K562 (cell line): ENCODE measurements around the gene HIVEP3. TPM values are rescaled to one million over a fixed set of nuclear protein-coding genes. Genes with fewer than 3 reads are reported as not detected.
A peak's percentile ranks its signal among the peaks of the same experiment; 100 is the strongest.

ENCODE experiments used
- CREM ChIP-seq: IDR thresholded peaks from 2 replicates; pipeline ENCODE4 v1.6.1; 2014; ENCODE audit warnings: antibody characterized with exemption, low read depth
- E2F6 ChIP-seq, 2 experiments: IDR thresholded peaks; 2 replicates each; pipeline ENCODE4 v1.6.1; 2011; ENCODE audit warnings: borderline replicate concordance in 1 of 2, control low read depth in 1 of 2, low read depth in 1 of 2, low read length in 1 of 2, mild to moderate bottlenecking in 1 of 2, mixed read lengths in 1 of 2, moderate library complexity in 1 of 2; ENCODE audit not compliant: insufficient read depth in 1 of 2, insufficient read length in 1 of 2, poor library complexity in 1 of 2, severe bottlenecking in 1 of 2; ENCODE audit errors: extremely low read depth in 1 of 2
- MAFK ChIP-seq: IDR thresholded peaks from 2 replicates; pipeline ENCODE4 v1.6.1; 2011; ENCODE audit warnings: low read length, improper control_type of control experiment
- MAZ ChIP-seq, 2 experiments: fragments of 450-650 bp in 1 of 2; sonication (generic) in 1 of 2; formaldehyde crosslinking; IDR thresholded peaks in 1 of 2; conservative IDR thresholded peaks in 1 of 2; 2 replicates each; pipeline versions ENCODE4 v1.4.0 to v1.5.0; 2020; ENCODE audit warnings: mild to moderate bottlenecking in 1 of 2, missing genetic modification reagents in 1 of 2
- ZNF436 ChIP-seq: fragments of 250-450, 450-650 bp; sonication (Bioruptor Pico); formaldehyde crosslinking; IDR thresholded peaks from 2 replicates; pipeline ENCODE4 v1.7.0; 2020; ENCODE audit warnings: mild to moderate bottlenecking
- ZNF699 ChIP-seq: fragments of 250-450 bp; sonication (Bioruptor Pico); IDR thresholded peaks from 2 replicates; pipeline ENCODE4 v1.8.0; 2021; ENCODE audit warnings: mild to moderate bottlenecking, moderate library complexity; ENCODE audit not compliant: insufficient replicate concordance
- polyA plus RNA-seq, 8 experiments: library from polyadenylated mRNA; depleted of rRNA in 4 of 8; stranded (reverse) in 5 of 8; unstranded in 3 of 8; fragments of >200 nt; fragmentation: Nextera tagmentation in 2 of 8; fragmentation: Illumina TruSeq in 1 of 8; extraction: Ambion mirVana in 2 of 8; extraction: Trizol in 1 of 8; gene quantifications; 2 replicates each; pipeline versions ENCODE4 v1.2.1 to v1.2.3, GENCODE V29; 2011 to 2014; ENCODE audit warnings: inconsistent platforms in 1 of 8, missing spikeins in 1 of 8
- total RNA-seq, 7 experiments: library from RNA; depleted of rRNA in 6 of 7; stranded (reverse); fragments of >200 nt in 6 of 7; fragmentation: Illumina TruSeq in 2 of 7; extraction: Trizol in 2 of 7; gene quantifications; 2 replicates each; pipeline versions ENCODE4 v1.2.1 to v1.2.3, GENCODE V29; 2011 to 2021; ENCODE audit warnings: low replicate concordance in 1 of 7
- TF ChIP-seq, protein P1 (sequence below), 3 experiments: IDR thresholded peaks in 2 of 3; conservative IDR thresholded peaks in 1 of 3; 2 replicates each; pipeline ENCODE4 v1.5.1; 2011 to 2012; ENCODE audit warnings: low read length in 3 of 3, mild to moderate bottlenecking in 3 of 3, control low read depth in 2 of 3, improper control_type of control experiment in 1 of 3, inconsistent platforms in 1 of 3, low read depth in 1 of 3, mixed read lengths in 1 of 3, moderate library complexity in 1 of 3; ENCODE audit not compliant: insufficient read depth in 2 of 3
- TF ChIP-seq, protein P2 (sequence below): fragments of 200-400 bp; formaldehyde crosslinking; IDR thresholded peaks from 2 replicates; pipeline ENCODE4 v1.6.1; 2017; ENCODE audit warnings: mild to moderate bottlenecking, low read depth, low read length, moderate library complexity
- TF ChIP-seq, protein P3 (sequence below), 2 experiments: fragments of 450-650 bp; formaldehyde crosslinking in 1 of 2; IDR thresholded peaks; 2 replicates each; pipeline versions ENCODE4 v1.4.0 to v1.6.1; 2014 to 2020; ENCODE audit warnings: mild to moderate bottlenecking in 2 of 2, borderline replicate concordance in 1 of 2, low read depth in 1 of 2

Gene HIVEP3
- total and polyA plus RNA-seq, 9 of the 15 experiments (the other 6 are each of a cell fraction or from before 2014, with no cell fraction given) = 0.09 to 0.58 (median 0.34) TPM; not detected in 1

- TF ChIP-seq, protein P1, sequence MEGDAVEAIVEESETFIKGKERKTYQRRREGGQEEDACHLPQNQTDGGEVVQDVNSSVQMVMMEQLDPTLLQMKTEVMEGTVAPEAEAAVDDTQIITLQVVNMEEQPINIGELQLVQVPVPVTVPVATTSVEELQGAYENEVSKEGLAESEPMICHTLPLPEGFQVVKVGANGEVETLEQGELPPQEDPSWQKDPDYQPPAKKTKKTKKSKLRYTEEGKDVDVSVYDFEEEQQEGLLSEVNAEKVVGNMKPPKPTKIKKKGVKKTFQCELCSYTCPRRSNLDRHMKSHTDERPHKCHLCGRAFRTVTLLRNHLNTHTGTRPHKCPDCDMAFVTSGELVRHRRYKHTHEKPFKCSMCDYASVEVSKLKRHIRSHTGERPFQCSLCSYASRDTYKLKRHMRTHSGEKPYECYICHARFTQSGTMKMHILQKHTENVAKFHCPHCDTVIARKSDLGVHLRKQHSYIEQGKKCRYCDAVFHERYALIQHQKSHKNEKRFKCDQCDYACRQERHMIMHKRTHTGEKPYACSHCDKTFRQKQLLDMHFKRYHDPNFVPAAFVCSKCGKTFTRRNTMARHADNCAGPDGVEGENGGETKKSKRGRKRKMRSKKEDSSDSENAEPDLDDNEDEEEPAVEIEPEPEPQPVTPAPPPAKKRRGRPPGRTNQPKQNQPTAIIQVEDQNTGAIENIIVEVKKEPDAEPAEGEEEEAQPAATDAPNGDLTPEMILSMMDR (IDR thresholded peaks at IDR 0.05 in 2 of 3, conservative IDR thresholded peaks at IDR 0.05 in 1 of 3; ENCODE audit: insufficient read depth in 2 of 3, low read depth in 1 of 3, low read length in 3 of 3) = peak; percentile 72 to 85 (median 82)
- TF ChIP-seq E2F6 (IDR thresholded peaks at IDR 0.05; ENCODE audit: borderline replicate concordance in 1 of 2, extremely low read depth in 1 of 2, insufficient read depth in 1 of 2, insufficient read length in 1 of 2, low read depth in 1 of 2, low read length in 1 of 2, poor library complexity in 1 of 2, severe bottlenecking in 1 of 2) (peak in 1 of 2 experiments; percentile 12), ZNF436 (CRISPR knock-in tag) (no peak), ZNF699 (CRISPR knock-in tag) (no peak), CREM (0 out of 2 replicates have a peak, but pooled peaks have one; percentile 20), MAZ (CRISPR knock-in tag; conservative IDR thresholded peaks at IDR 0.05 in 1 of 2, IDR thresholded peaks at IDR 0.05 in 1 of 2) (peak in 1 of 2 experiments; percentile 42; a peak in 1 of 4 replicates), MAFK (no peak)
- TF ChIP-seq, protein P2, sequence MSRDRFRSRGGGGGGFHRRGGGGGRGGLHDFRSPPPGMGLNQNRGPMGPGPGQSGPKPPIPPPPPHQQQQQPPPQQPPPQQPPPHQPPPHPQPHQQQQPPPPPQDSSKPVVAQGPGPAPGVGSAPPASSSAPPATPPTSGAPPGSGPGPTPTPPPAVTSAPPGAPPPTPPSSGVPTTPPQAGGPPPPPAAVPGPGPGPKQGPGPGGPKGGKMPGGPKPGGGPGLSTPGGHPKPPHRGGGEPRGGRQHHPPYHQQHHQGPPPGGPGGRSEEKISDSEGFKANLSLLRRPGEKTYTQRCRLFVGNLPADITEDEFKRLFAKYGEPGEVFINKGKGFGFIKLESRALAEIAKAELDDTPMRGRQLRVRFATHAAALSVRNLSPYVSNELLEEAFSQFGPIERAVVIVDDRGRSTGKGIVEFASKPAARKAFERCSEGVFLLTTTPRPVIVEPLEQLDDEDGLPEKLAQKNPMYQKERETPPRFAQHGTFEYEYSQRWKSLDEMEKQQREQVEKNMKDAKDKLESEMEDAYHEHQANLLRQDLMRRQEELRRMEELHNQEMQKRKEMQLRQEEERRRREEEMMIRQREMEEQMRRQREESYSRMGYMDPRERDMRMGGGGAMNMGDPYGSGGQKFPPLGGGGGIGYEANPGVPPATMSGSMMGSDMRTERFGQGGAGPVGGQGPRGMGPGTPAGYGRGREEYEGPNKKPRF = no peak
- TF ChIP-seq, protein P3, sequence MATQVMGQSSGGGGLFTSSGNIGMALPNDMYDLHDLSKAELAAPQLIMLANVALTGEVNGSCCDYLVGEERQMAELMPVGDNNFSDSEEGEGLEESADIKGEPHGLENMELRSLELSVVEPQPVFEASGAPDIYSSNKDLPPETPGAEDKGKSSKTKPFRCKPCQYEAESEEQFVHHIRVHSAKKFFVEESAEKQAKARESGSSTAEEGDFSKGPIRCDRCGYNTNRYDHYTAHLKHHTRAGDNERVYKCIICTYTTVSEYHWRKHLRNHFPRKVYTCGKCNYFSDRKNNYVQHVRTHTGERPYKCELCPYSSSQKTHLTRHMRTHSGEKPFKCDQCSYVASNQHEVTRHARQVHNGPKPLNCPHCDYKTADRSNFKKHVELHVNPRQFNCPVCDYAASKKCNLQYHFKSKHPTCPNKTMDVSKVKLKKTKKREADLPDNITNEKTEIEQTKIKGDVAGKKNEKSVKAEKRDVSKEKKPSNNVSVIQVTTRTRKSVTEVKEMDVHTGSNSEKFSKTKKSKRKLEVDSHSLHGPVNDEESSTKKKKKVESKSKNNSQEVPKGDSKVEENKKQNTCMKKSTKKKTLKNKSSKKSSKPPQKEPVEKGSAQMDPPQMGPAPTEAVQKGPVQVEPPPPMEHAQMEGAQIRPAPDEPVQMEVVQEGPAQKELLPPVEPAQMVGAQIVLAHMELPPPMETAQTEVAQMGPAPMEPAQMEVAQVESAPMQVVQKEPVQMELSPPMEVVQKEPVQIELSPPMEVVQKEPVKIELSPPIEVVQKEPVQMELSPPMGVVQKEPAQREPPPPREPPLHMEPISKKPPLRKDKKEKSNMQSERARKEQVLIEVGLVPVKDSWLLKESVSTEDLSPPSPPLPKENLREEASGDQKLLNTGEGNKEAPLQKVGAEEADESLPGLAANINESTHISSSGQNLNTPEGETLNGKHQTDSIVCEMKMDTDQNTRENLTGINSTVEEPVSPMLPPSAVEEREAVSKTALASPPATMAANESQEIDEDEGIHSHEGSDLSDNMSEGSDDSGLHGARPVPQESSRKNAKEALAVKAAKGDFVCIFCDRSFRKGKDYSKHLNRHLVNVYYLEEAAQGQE (IDR thresholded peaks at IDR 0.05; ENCODE audit: borderline replicate concordance) = peak; percentile 19; the same call in 1 of the 2 replicates
- TF ChIP-seq, protein P3 (CRISPR knock-in tag; IDR thresholded peaks at IDR 0.05; ENCODE audit: low read depth) = no peak
These were observed 388.9 kb downstream of the HIVEP3 start (continued) for GRCh38 chr1:41529621-41530395.
